ENCODE results near the gene DNAJC3.
"Not testable (repeated sequence)": the region's sequence is repeated elsewhere in the genome, so short reads cannot be mapped to it uniquely, and the experiment has no call there.

Gene DNAJC3

GRCh38 chr13:95671597-95671996 is 5.3 kb upstream of the DNAJC3 start:
- Histone ChIP-seq H3K9ac (ENCODE audit: low read length) (no peak overlapping the region), H3K4me3 (ENCODE audit: low read depth, low read length) (no peak overlapping the region), H3K4me1 (ENCODE audit: control insufficient read depth, insufficient read depth, low read length) (no peaks in the 10 kb centered on the region), H3K9me3 (ENCODE audit: control insufficient read depth, insufficient read depth, low read depth, low read length) (peaks cover 38% of the 10 kb centered on the region), H3K36me3 (ENCODE audit: control insufficient read depth, insufficient read depth, low read length) (no peaks in the 10 kb centered on the region), H3K27me3 (ENCODE audit: control insufficient read depth, insufficient read depth, low read length) (no peaks in the 10 kb centered on the region), H3K27ac (ENCODE audit: low read depth, low read length) (no peak overlapping the region)

- H3K9me3 ChIP-seq (ENCODE audit: control insufficient read depth, insufficient read depth, low read depth, low read length): peaks cover 9% of the 10 kb centered on the region
- H3K27me3 ChIP-seq (ENCODE audit: control insufficient read depth, insufficient read depth, low read length): no peaks in the 10 kb centered on the region
- H3K9ac ChIP-seq (ENCODE audit: low read length): peak overlapping the region; percentile 88
- H3K4me3 ChIP-seq (ENCODE audit: low read depth, low read length): peak overlapping the region; percentile 82
- no peaks in the 10 kb centered on the region for H3K36me3 ChIP-seq (ENCODE audit: control insufficient read depth, insufficient read depth, low read length)
- peaks cover 6% of the 10 kb centered on the region; the same call in 1 of the 2 replicates for H3K4me1 ChIP-seq (ENCODE audit: control insufficient read depth, insufficient read depth, low read length)
- H3K27ac ChIP-seq (ENCODE audit: low read depth, low read length): peak overlapping the region; percentile 20; the same call in 1 of the 2 replicates
Observed at GRCh38 chr13:95676105-95676761, 706 bp upstream of the DNAJC3 start.

- Histone ChIP-seq H3K4me3 (ENCODE audit: low read depth, low read length) (peak overlapping the region; percentile 82), H3K9me3 (ENCODE audit: control insufficient read depth, insufficient read depth, low read depth, low read length) (no peaks in the 10 kb centered on the region), H3K4me1 (ENCODE audit: control insufficient read depth, insufficient read depth, low read length) (peaks cover 6% of the 10 kb centered on the region; the same call in 1 of the 2 replicates), H3K36me3 (ENCODE audit: control insufficient read depth, insufficient read depth, low read length) (no peaks in the 10 kb centered on the region), H3K27ac (ENCODE audit: low read depth, low read length) (peak overlapping the region; percentile 48; the same call in 1 of the 2 replicates), H3K9ac (ENCODE audit: low read length) (peak overlapping the region; percentile 90), H3K27me3 (ENCODE audit: control insufficient read depth, insufficient read depth, low read length) (no peaks in the 10 kb centered on the region)
Observed at GRCh38 chr13:95677564-95678266, 776 bp downstream of the DNAJC3 start.

GRCh38 chr13:95678967-95679366 is 2.0 kb downstream of the DNAJC3 start:
- H3K4me3 ChIP-seq (ENCODE audit: low read depth, low read length): peak overlapping the region; percentile 82; the same call in 1 of the 2 replicates
- peaks cover 3% of the 10 kb centered on the region; the same call in 1 of the 2 replicates for H3K9me3 ChIP-seq (ENCODE audit: control insufficient read depth, insufficient read depth, low read depth, low read length)
- no peaks in the 10 kb centered on the region for H3K27me3 ChIP-seq (ENCODE audit: control insufficient read depth, insufficient read depth, low read length)
- H3K9ac ChIP-seq (ENCODE audit: low read length): no peak overlapping the region
- H3K4me1 ChIP-seq (ENCODE audit: control insufficient read depth, insufficient read depth, low read length): peaks cover 6% of the 10 kb centered on the region
- no peaks in the 10 kb centered on the region for H3K36me3 ChIP-seq (ENCODE audit: control insufficient read depth, insufficient read depth, low read length)
- H3K27ac ChIP-seq (ENCODE audit: low read depth, low read length): no peak overlapping the region

GRCh38 chr13:95679722-95680121 is 2.8 kb downstream of the DNAJC3 start:
- H3K27me3 ChIP-seq (ENCODE audit: control insufficient read depth, insufficient read depth, low read length): no peaks in the 10 kb centered on the region
- peaks cover 10% of the 10 kb centered on the region; the same call in 1 of the 2 replicates for H3K9me3 ChIP-seq (ENCODE audit: control insufficient read depth, insufficient read depth, low read depth, low read length)
- H3K27ac ChIP-seq (ENCODE audit: low read depth, low read length): no peak overlapping the region
- H3K9ac ChIP-seq (ENCODE audit: low read length): no peak overlapping the region
- no peak overlapping the region for H3K4me3 ChIP-seq (ENCODE audit: low read depth, low read length)
- H3K36me3 ChIP-seq (ENCODE audit: control insufficient read depth, insufficient read depth, low read length): no peaks in the 10 kb centered on the region
- peaks cover 13% of the 10 kb centered on the region for H3K4me1 ChIP-seq (ENCODE audit: control insufficient read depth, insufficient read depth, low read length)

GRCh38 chr13:95684418-95684817 is 7.5 kb downstream of the DNAJC3 start:
- Histone ChIP-seq H3K9me3 (ENCODE audit: control insufficient read depth, insufficient read depth, low read depth, low read length) (peaks cover 19% of the 10 kb centered on the region; the same call in 1 of the 2 replicates), H3K9ac (ENCODE audit: low read length) (no peak overlapping the region), H3K36me3 (ENCODE audit: control insufficient read depth, insufficient read depth, low read length) (no peaks in the 10 kb centered on the region)

GRCh38 chr13:95684960-95685359 is 8.0 kb downstream of the DNAJC3 start:
- not testable (repeated sequence) for H3K36me3 ChIP-seq (ENCODE audit: control insufficient read depth, insufficient read depth, low read length); H3K27me3 ChIP-seq (ENCODE audit: control insufficient read depth, insufficient read depth, low read length); H3K4me3 ChIP-seq (ENCODE audit: low read depth, low read length); H3K9ac ChIP-seq (ENCODE audit: low read length); H3K27ac ChIP-seq (ENCODE audit: low read depth, low read length)
- peaks cover 10% of the 10 kb centered on the region; the same call in 1 of the 2 replicates for H3K4me1 ChIP-seq (ENCODE audit: control insufficient read depth, insufficient read depth, low read length)
- H3K9me3 ChIP-seq (ENCODE audit: control insufficient read depth, insufficient read depth, low read depth, low read length): peaks cover 19% of the 10 kb centered on the region; the same call in 1 of the 2 replicates

More at GRCh38 chr13:95684418-95684817, 7.5 kb downstream of the DNAJC3 start:
- peaks cover 10% of the 10 kb centered on the region; the same call in 1 of the 2 replicates for H3K4me1 ChIP-seq (ENCODE audit: control insufficient read depth, insufficient read depth, low read length)
- no peak overlapping the region for H3K27ac ChIP-seq (ENCODE audit: low read depth, low read length)
- H3K27me3 ChIP-seq (ENCODE audit: control insufficient read depth, insufficient read depth, low read length): no peaks in the 10 kb centered on the region
- no peak overlapping the region for H3K4me3 ChIP-seq (ENCODE audit: low read depth, low read length)

- Histone ChIP-seq H3K27ac (ENCODE audit: low read depth, low read length) (no peak overlapping the region), H3K4me1 (ENCODE audit: control insufficient read depth, insufficient read depth, low read length) (peaks cover 4% of the 10 kb centered on the region; the same call in 1 of the 2 replicates), H3K9ac (ENCODE audit: low read length) (no peak overlapping the region), H3K27me3 (ENCODE audit: control insufficient read depth, insufficient read depth, low read length) (no peaks in the 10 kb centered on the region), H3K9me3 (ENCODE audit: control insufficient read depth, insufficient read depth, low read depth, low read length) (peaks cover 11% of the 10 kb centered on the region; the same call in 1 of the 2 replicates), H3K4me3 (ENCODE audit: low read depth, low read length) (no peak overlapping the region), H3K36me3 (ENCODE audit: control insufficient read depth, insufficient read depth, low read length) (no peaks in the 10 kb centered on the region)
Observed at GRCh38 chr13:95689582-95689926, 12.6 kb downstream of the DNAJC3 start.

GRCh38 chr13:95690986-95691385 is 14.0 kb downstream of the DNAJC3 start:
- not testable (repeated sequence) for H3K27ac ChIP-seq (ENCODE audit: low read depth, low read length); H3K9me3 ChIP-seq (ENCODE audit: control insufficient read depth, insufficient read depth, low read depth, low read length); H3K27me3 ChIP-seq (ENCODE audit: control insufficient read depth, insufficient read depth, low read length); H3K36me3 ChIP-seq (ENCODE audit: control insufficient read depth, insufficient read depth, low read length); H3K4me3 ChIP-seq (ENCODE audit: low read depth, low read length); H3K4me1 ChIP-seq (ENCODE audit: control insufficient read depth, insufficient read depth, low read length); H3K9ac ChIP-seq (ENCODE audit: low read length)

GRCh38 chr13:95697052-95697680 is 20.2 kb downstream of the DNAJC3 start:
- no peak overlapping the region for H3K4me3 ChIP-seq (ENCODE audit: low read depth, low read length)

More at GRCh38 chr13:95697052-95697680, 20.2 kb downstream of the DNAJC3 start:
- no peak overlapping the region for H3K27ac ChIP-seq (ENCODE audit: low read depth, low read length)
- no peaks in the 10 kb centered on the region for H3K9me3 ChIP-seq (ENCODE audit: control insufficient read depth, insufficient read depth, low read depth, low read length)
- no peak overlapping the region for H3K9ac ChIP-seq (ENCODE audit: low read length)
- peaks cover 9% of the 10 kb centered on the region; the same call in 1 of the 2 replicates for H3K4me1 ChIP-seq (ENCODE audit: control insufficient read depth, insufficient read depth, low read length)
- H3K36me3 ChIP-seq (ENCODE audit: control insufficient read depth, insufficient read depth, low read length): no peaks in the 10 kb centered on the region
- H3K27me3 ChIP-seq (ENCODE audit: control insufficient read depth, insufficient read depth, low read length): no peaks in the 10 kb centered on the region
